Spleen (tissue), 11 donors: ENCODE measurements around the gene SYT17. TPM values are rescaled to one million over a fixed set of nuclear protein-coding genes. Genes with fewer than 3 reads are reported as not detected.

Experiments
- DNase-seq: peaks from one replicate; pipeline ENCODE4 v3.0.0-alpha.2; 2020
- H3K27ac ChIP-seq, 8 donors: fragments of 200-600 bp; sonication (generic) in 7 of 8; 1 replicate in 4 of 8; 2 replicates in 4 of 8; pipeline versions ENCODE4 v1.5.0 to v1.8.0; 2016 to 2021; ENCODE audit warnings: inconsistent platforms in 4 of 8, mild to moderate bottlenecking in 4 of 8, moderate library complexity in 1 of 8
- H3K27me3 ChIP-seq, 7 donors: fragments of 200-600 bp; sonication (generic) in 6 of 7; replicated peaks in 1 of 7; 1 replicate in 4 of 7; 2 replicates in 3 of 7; pipeline versions ENCODE4 v1.5.0 to v1.8.0; 2016 to 2021; ENCODE audit warnings: inconsistent platforms in 3 of 7, mild to moderate bottlenecking in 1 of 7
- H3K36me3 ChIP-seq, 6 donors: fragments of 200-600 bp; sonication (generic) in 5 of 6; 1 replicate in 4 of 6; 2 replicates in 2 of 6; pipeline versions ENCODE4 v1.5.0 to v1.8.0; 2016 to 2021; ENCODE audit warnings: inconsistent platforms in 2 of 6
- H3K4me1 ChIP-seq, 6 donors: fragments of 200-600 bp; sonication (generic) in 5 of 6; 1 replicate in 3 of 6; 2 replicates in 3 of 6; pipeline versions ENCODE4 v1.5.0 to v1.8.0; 2016 to 2021; ENCODE audit warnings: inconsistent platforms in 3 of 6
- H3K4me3 ChIP-seq, 8 donors: fragments of 200-600 bp; sonication (generic) in 7 of 8; 1 replicate in 4 of 8; 2 replicates in 4 of 8; pipeline versions ENCODE4 v1.5.0 to v1.8.0; 2016 to 2021; ENCODE audit warnings: inconsistent platforms in 4 of 8, mild to moderate bottlenecking in 4 of 8, moderate library complexity in 2 of 8
- H3K9me3 ChIP-seq, 8 donors: fragments of 200-600 bp; sonication (generic) in 7 of 8; 1 replicate in 4 of 8; 2 replicates in 4 of 8; pipeline versions ENCODE4 v1.5.0 to v1.8.0; 2016 to 2021; ENCODE audit warnings: inconsistent platforms in 4 of 8
- CTCF ChIP-seq, 11 experiments: fragments of 200-600 bp in 7 of 11; fragments of 450-650 bp in 4 of 11; sonication (generic) in 4 of 11; IDR thresholded peaks in 8 of 11; conservative IDR thresholded peaks in 3 of 11; 1 replicate in 7 of 11; 2 replicates in 4 of 11; pipeline versions ENCODE4 v1.4.0 to v1.8.0; 2016 to 2021; ENCODE audit warnings: antibody characterized with exemption in 11 of 11, inconsistent platforms in 4 of 11, mild to moderate bottlenecking in 1 of 11
- POLR2A ChIP-seq, 3 donors: fragments of 450-650 bp; IDR thresholded peaks; one replicate each; pipeline ENCODE4 v1.5.1; 2017; ENCODE audit warnings: antibody characterized with exemption in 3 of 3, mild to moderate bottlenecking in 1 of 3
- POLR2AphosphoS5 ChIP-seq, 3 donors: sonication (generic); formaldehyde crosslinking; IDR thresholded peaks; one replicate each; pipeline ENCODE4 v1.5.1; 2017; ENCODE audit warnings: antibody characterized with exemption in 3 of 3
- WGBS, 5 donors: extraction: QIAGEN DNeasy Blood & Tissue Kit in 3 of 5; methylation state at CpG; one replicate each; pipeline versions ENCODE4 v1.1.5 to v1.1.7; 2013 to 2018; 5-methylcytosine and 5-hydroxymethylcytosine counted together
- intact Hi-C: fragments of 100-400 bp; cut with DNase I; formaldehyde crosslinking; loops from one replicate; pipeline ENCODE4 v1.15.0; 2023; ENCODE audit warnings: low total_unique reads
- polyA plus RNA-seq, 3 donors: library from polyadenylated mRNA; stranded (reverse); fragments of 200-250 nt; gene quantifications; one replicate each; pipeline ENCODE4 v1.2.1, GENCODE V29; 2013
- total RNA-seq, 7 donors: library from RNA; depleted of rRNA in 3 of 7; stranded (reverse); fragments of >200 nt in 3 of 7; fragmentation: NEBNext Ultra II Directional in 4 of 7; extraction: Animal tissue kit (Norgen Biotek cat#: 25700) in 4 of 7; gene quantifications; one replicate each; pipeline versions ENCODE4 v1.1.0 to v1.2.1, GENCODE V29; 2016 to 2021
- donor health status: healthy with polysubstance abuse.
- donor health status: DM: no; HTN: no; CAD: no; lungs with moderate emphysema.
- donor health status: DM: no; HTN: no; CAD: no.
- donor health status: Bipolar disorder and iron deficiency.
- donor health status: healthy.
- donor health status: DM: no; HTN: no; CAD: no.
- donor health status: DM: yes; HTN: yes; CAD: no.

The SYT17 gene
- total and polyA plus RNA-seq, 10 donors = 1.2 to 3.7 (median 2.0) TPM

- intact Hi-C loops = loop anchor here (10.0 kb wide), 1 partner anchor 87 kb away; no protein-coding TSS in a partner anchor
- WGBS, 5 donors = 80 to 87% (median 84%) methylated on average over 12 of the region's 12 CpGs
- Histone ChIP-seq H3K27ac (no peak overlapping the region), H3K9me3 (no peaks in the 10 kb centered on the region), H3K4me3 (no peak overlapping the region), H3K27me3 (peaks cover 0 to 43% (median 20%) of the 10 kb centered on the region in 7 donors), H3K4me1 (peaks cover 0 to 25% (median 19%) of the 10 kb centered on the region in 6 donors), H3K36me3 (no peaks in the 10 kb centered on the region)
- TF ChIP-seq CTCF (IDR thresholded peaks at IDR 0.05 in 8 of 11, conservative IDR thresholded peaks at IDR 0.05 in 3 of 11) = no peak
- TF ChIP-seq POLR2AphosphoS5 (IDR thresholded peaks at IDR 0.05) = no peak
- no peak for TF ChIP-seq POLR2A (IDR thresholded peaks at IDR 0.05)
- no peak for DNase-seq
Observed at GRCh38 chr16:19172098-19172780, 4.2 kb downstream of the SYT17 start.

GRCh38 chr16:19173059-19173458 lies 5.0 kb downstream of the SYT17 start:
- intact Hi-C loops = loop anchor here (10.0 kb wide), 1 partner anchor 88 kb away; no protein-coding TSS in a partner anchor
- no peak overlapping the region for H3K4me3 ChIP-seq
- H3K9me3 ChIP-seq = no peaks in the 10 kb centered on the region
- peaks cover 0 to 35% (median 12%) of the 10 kb centered on the region in 7 donors for H3K27me3 ChIP-seq
- DNase-seq = no peak
- WGBS, 5 donors = 73 to 82% (median 74%) methylated on average over 8 of the region's 8 CpGs
- H3K4me1 ChIP-seq = peaks cover 0 to 17% (median 11%) of the 10 kb centered on the region in 6 donors
- no peak overlapping the region for H3K27ac ChIP-seq
- H3K36me3 ChIP-seq = no peaks in the 10 kb centered on the region
- TF ChIP-seq CTCF (IDR thresholded peaks at IDR 0.05 in 8 of 11, conservative IDR thresholded peaks at IDR 0.05 in 3 of 11) (no peak), POLR2AphosphoS5 (IDR thresholded peaks at IDR 0.05) (no peak), POLR2A (IDR thresholded peaks at IDR 0.05) (no peak)

- Histone ChIP-seq H3K9me3 (no peaks in the 10 kb centered on the region), H3K4me3 (no peak overlapping the region), H3K4me1 (peaks cover 0 to 9% (median 4%) of the 10 kb centered on the region in 6 donors), H3K27me3 (peaks cover 0 to 28% (median 4%) of the 10 kb centered on the region in 7 donors), H3K27ac (no peak overlapping the region), H3K36me3 (no peaks in the 10 kb centered on the region)
- TF ChIP-seq CTCF (IDR thresholded peaks at IDR 0.05 in 8 of 11, conservative IDR thresholded peaks at IDR 0.05 in 3 of 11) = no peak
- intact Hi-C loops = loop anchor here (10.0 kb wide), 1 partner anchor 89 kb away; no protein-coding TSS in a partner anchor
- no peak for DNase-seq
- 78 to 86% (median 85%) methylated on average over 27 of the region's 27 CpGs for WGBS, 5 donors
Observed at GRCh38 chr16:19173649-19174383, 5.8 kb downstream of the SYT17 start.

GRCh38 chr16:19174478-19174877 lies 6.4 kb downstream of the SYT17 start:
- H3K4me1 ChIP-seq = peaks cover 0 to 6% (median 0%) of the 10 kb centered on the region in 6 donors
- no peaks in the 10 kb centered on the region for H3K9me3 ChIP-seq
- no peaks in the 10 kb centered on the region for H3K36me3 ChIP-seq
- no peak overlapping the region for H3K4me3 ChIP-seq
- no peak overlapping the region for H3K27ac ChIP-seq
- intact Hi-C loops = loop anchor here (10.0 kb wide), 1 partner anchor 90 kb away; no protein-coding TSS in a partner anchor
- TF ChIP-seq POLR2AphosphoS5 (IDR thresholded peaks at IDR 0.05) (no peak), CTCF (IDR thresholded peaks at IDR 0.05 in 8 of 11, conservative IDR thresholded peaks at IDR 0.05 in 3 of 11) (no peak), POLR2A (IDR thresholded peaks at IDR 0.05) (no peak)
- 83 to 92% (median 86%) methylated on average over 3 of the region's 3 CpGs for WGBS, 5 donors
- H3K27me3 ChIP-seq = peaks cover 0 to 21% (median 0%) of the 10 kb centered on the region in 7 donors
- DNase-seq = no peak
